CD4-positive, alpha-beta T cell treated with Interleukin-17A for 4 hours (primary cell): ENCODE results near the gene PSMA2.

ENCODE experiments used
- DNase-seq: peaks from one replicate; pipeline ENCODE4 v3.0.0-alpha.2; 2020; ENCODE audit warnings: mixed read lengths

The PSMA2 gene

DNA sequence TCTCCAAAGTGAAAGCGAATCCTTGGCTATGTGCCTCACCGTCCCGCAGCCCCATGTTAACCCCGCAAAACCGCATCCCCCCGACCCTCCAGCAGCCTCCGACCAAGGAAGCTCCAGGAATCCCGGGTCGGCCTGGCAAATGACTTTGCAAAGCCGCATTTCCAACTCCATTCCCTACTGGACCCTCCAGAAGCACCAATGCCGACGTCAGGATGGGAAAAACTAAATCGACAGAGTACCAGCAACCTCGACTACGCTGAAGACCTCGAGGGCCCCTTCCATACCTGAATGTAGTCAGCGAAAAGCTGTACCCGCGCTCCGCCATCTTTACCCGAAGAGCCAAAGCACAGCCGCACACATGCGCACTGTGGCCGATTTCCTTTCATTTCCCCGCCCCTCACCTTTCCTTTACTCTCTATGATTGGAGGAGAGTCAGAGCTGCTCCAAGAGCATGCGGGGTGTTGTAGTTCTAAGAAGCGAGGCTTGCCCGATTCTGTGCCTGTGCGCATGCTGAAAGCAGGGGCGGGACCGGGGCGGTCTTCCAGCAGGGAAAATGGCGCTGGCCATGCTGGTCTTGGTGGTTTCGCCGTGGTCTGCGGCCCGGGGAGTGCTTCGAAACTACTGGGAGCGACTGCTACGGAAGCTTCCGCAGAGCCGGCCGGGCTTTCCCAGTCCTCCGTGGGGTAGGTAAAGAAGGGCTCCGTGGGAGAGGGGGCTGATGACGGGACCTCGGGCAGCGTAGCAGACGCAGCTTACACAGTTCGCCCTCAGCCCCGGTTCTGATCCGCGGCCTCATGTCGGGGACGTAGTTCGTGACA is at the start of gene PSMA2, which contains the start of gene MRPL32:
PSMA2 (minus strand) TSS at position 341 of the 818 bp plus-strand sequence; CDS start at position 325, 16 bp downstream.
MRPL32 (plus strand) TSS at position 543 of the 818 bp plus-strand sequence; CDS start at position 554, 11 bp downstream.
- peak; percentile 94 for DNase-seq

DNA sequence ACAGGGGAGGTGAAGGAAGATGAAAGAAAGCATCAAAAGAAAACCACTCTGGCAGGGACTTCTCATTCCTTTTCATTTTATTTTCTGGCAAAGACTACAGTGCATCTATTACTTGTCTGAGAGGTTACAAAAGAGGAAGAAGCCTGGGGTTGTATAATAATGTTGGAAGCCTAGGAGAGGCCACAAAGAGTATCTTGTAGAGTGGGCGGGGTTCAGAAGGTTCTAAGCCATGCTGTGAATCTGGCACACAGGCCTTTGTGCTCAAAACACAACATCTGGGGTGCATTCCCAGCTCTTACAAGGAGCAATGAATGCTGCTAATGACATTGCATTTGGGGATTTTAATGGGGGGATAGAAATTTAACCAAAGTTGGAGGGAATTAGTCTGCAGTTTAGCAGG is 49.6 kb upstream of the PSMA2 start:
- DNase-seq: no peak

DNA sequence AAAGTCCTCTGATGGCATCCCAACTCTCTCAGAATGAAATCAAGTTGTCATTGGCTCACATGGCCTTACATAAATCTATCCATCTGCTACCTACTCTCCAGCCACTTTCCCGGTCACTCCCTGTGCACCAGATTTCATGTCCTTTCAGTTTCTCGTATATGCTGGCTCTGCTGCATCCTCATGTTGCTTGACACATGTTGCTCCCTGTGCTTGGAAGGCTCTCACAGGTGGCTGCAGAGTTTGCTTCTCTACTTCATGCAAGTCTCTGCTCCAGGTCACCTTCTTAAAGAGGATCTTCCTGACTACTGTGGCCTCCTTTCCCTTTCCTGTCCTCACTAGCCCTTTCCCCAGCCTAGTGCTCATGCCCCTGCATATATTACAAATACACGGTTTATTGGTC is 48.5 kb upstream of the PSMA2 start:
- no peak for DNase-seq

DNA sequence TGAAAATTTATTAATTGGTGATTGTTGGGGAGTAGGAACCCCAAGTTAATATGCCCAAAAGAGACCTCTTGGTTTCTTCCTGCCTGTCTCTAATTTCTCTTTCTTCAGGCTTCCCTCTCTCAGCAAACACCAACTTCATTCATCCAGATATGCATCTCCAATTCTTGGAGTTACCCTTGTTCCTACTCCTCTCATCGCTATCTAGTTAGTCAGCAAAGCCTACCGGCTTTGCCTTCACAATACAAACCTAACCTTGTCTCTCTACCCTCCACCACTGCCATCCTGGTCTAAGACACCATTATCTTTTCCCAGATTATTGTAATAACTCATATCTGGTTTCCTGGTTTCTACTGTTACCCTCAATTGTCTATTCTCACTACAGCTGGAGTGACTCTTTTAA is 48.1 kb upstream of the PSMA2 start:
- no peak for DNase-seq

DNA sequence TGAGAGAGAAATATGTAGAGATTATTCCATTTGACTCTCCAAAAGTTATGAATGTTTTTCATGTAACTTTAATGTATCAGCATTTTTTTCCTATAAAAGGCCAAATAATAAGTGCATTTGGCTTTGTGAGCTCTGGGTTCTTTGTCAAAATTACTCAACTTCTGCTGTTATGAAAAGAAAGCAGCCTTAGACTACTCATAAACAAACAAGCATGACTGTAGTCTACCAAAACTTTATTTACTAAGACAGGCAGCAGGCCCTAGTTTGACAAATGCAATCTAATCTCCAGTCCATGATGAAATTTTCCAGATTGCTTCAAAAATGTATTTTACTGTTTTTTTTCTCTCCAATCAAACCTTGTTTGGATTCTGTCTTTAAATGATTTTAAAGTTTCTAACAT is 46.5 kb upstream of the PSMA2 start:
- DNase-seq: no peak

DNA sequence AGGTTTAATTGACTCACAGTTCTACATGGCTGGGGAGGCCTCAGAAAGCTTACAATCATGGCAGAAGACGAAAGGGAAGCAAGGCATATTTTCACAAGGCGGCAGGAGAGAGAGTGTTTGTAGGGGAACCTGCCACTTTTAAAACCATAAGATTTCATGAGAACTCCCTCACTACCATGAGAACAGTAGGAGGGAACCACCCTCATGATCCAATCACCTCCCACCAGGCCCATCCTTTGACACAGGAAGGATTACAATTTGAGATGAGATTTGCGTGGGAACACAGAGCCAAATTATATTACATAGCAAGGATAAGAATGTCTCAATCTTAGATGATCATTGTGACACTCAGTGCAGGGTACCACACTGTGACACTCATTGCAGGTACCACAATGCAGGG is 44.4 kb upstream of the PSMA2 start:
- DNase-seq: no peak

DNA sequence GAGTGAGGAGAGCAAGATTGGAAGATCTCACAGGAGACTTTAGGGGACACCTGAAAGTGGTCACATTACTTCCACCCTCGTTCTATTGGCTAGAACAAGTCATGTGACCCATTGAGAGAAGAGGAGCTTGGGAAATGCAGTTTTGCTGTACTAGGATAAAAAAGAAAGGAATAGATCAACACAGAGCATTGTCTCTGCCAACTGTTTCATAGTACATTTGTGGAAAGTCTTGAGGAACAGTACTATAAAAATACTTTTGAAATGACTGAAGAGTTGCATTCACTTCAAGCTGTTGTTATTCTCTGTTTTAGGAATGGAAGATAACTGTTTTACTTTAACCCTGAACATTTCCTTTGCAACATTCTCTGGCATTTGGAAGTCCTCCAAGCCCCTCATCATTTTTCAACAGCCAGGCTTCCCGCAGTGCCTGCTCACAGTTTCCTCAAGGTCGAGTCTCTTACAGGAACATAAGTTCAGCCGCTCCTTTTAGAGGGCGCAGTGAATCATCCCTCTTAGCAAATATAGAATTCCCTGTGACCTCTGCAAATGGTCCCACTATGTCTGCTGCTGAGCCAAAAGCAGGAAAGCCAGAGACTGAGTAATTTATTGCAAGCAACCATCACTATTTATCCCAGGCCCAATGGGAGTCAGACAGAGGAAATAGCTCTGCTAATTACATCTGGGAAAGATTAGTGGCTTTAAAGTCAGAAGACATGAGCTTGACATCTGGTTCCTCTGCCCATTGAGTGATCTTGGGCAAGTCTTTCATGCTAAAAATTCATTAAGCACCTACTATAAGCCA is 40.9 kb upstream of the PSMA2 start:
- DNase-seq: no peak

DNA sequence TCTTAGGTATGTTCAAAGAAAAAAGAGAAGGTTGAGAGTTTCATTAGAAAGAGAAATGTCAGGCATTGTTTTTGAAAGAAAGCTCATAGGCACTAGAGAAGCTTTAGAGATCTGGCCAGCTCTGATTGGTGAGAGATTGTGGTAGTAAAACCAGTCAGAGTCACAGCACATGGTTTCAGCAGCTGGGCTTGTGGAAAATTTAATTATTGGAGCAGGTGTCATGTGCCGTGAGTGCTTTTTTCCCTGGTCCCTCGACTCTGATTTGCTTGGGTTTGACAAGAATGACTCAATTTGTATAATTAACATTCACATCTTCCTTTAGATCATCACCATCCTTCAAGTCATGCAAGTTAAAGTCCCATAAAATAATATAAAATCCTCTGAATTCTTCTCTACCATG is 35.4 kb upstream of the PSMA2 start:
- no peak for DNase-seq

DNA sequence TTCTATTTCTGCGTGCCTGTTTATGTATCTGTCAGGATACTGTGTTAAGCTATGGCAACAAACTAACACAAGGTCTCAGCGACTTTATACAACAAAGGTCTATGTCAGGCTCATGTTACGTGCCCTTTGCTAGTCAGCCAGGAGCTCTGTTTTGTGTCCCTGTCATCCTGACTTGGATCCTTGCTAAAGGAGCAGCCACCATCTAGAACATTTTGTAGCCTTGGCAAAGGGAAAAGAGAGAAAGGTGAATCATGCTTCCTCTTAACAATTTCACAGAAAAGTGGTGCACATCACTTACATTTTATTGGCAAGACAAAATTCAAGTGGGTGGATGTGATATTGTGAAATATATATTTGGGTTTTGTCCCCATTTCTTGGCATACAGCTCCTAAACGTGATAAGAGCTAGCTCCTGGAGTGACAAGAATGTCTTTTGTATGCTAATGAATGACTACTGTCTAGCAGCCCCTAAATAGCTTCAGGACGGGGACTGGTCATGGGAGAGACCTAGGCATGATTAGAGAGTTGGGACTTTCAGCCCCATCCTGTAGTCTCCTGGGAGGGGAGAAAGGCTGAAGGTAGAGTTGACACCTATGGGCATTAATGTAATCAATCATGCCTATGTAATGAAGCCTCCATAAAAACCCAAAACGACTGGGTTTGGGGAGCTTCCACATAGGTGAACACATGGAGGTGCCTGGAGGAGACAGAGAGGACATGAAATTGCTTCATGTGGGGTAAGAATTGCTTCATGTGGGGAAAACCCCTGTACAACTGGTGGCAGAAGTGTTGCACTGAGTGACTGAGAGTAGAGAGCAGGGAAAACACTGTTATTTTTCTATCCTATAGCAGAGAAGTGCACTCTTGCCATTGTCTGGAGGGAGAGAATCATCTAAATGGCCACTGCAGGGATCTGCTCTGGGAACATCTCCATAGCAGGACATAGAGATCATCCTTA is 33.2 kb upstream of the PSMA2 start:
- DNase-seq: no peak

DNA sequence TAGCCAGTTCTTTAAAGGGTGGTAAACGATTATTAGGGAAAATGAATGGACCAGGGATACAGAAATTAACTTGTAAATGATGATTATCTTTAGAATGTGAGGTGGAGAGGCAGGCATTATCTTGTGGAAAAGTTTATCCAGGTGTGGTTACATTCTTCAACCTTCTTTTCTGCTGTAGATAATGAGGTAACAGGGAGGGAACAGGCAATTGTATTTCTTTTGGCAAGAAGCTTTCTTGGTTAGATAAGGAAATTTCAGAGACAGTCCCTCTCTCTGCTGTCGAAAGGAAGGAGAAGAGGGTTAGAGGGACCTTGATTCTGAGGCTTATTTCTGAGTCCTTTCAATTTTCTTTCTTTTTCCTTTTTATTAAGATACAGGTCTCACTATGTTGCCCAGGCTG is 32.3 kb upstream of the PSMA2 start:
- no peak for DNase-seq

DNA sequence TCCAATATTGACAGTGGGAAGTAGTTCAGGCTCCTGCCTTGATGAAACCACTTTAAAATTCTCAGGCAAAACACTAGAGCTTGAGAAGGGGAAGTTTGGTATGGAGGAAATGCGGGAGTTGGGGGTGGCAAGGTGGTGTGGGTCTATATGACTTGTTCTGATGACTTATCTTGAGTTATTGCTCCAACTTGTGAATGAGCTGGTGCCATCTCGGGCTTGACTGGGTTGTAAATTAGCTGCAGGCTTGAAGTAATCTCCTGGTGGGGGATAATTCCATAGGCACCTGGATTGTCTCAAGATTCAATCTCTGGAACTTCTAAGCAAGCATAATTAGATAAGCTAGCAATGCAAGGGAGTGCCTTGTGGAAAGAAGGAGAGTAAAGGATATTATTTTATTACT is 29.2 kb upstream of the PSMA2 start:
- no peak for DNase-seq

DNA sequence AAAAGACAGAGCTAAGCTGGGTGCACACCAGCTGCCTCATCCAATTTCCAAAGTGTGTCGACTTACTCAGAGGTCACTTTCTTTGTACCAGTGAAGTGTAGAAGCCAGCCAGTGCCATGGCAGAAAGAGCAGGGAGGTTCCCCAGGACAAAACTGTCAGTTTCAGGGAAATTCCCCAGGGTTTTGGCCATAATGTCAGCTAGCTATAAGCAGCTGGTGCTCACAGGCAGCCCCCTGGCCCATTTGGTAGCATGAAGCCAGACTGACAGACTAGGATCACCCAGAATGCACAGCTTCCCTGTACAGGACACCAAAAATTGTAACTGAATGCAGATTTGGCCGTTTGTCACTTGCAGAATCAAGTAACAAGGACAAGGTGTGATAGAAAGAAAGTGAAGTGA is 28.8 kb upstream of the PSMA2 start:
- no peak for DNase-seq

DNA sequence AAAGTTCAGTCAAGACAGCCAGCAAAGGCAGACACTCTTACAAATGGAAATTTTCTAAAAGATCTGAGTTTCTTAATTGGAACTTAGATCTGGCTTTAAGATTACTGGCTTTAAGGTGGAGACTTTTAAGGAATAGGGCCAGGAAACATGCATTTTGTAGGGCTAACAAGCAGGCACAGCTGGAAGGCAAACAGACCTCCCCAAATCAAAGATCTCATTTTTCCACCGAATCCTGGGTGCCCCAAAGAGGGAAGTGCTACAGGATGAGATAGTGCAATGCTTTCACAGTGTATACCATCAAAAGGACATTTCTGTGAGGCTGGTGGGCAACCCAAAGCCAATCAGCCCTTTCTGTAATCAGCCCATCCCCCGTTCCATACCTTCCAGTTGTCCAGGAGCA is 27.6 kb upstream of the PSMA2 start:
- no peak for DNase-seq

DNA sequence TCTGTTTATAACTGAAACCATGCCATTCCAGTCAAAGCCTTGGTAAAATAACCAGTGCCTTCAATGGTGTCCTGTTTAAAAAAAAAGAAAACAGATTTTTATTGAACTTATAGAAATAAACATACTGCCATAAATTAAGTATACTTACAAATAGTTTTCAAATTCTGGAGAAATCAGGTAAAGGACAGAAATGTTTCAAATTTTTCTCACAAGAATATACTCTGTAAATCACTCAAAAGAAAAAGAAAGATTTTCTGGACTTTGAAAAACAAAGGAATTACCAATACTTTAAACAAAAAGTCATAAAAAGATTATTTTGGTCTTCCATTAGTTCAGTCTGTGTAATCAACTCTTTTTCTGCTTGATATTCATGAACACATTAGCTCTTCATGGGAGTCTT is 24.1 kb upstream of the PSMA2 start:
- DNase-seq: no peak

DNA sequence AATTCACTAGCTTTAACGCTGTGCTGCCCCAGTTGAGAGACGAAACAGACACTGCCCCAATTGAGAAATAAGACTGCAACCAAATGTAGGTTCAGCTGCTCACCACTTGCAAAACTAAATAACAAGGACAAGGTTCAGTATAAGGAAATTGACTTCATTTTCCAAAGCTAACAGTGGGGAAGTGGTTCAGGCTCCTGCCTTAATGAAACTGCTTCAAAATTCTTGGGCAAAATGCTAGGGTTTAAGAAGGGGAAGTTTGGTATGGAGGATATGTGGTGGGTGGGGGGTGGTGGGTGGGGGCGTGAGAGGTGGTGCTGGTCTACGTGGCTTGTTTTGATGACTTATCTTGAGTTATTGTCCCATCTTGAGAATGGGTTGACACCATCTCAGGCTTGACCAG is 22.0 kb upstream of the PSMA2 start:
- DNase-seq: no peak

DNA sequence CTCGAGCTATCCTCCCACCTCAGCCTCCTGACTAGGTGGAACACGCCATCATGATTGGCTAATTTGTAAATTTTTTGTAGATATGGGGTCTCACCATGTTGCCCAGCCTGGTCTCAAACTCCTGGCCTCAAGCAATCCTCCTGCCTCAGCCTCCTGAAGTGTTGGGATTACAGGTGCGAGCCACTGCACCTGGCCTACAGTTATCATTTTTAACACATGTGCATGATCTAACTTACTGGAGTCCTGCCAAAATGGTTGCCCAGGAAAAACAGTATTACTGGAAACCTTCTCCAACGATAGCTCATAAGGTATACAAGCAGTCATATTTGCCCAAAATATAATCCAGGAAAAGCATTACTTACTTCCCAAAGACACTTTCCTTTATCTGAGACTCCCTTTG is 20.4 kb upstream of the PSMA2 start:
- DNase-seq: no peak

DNA sequence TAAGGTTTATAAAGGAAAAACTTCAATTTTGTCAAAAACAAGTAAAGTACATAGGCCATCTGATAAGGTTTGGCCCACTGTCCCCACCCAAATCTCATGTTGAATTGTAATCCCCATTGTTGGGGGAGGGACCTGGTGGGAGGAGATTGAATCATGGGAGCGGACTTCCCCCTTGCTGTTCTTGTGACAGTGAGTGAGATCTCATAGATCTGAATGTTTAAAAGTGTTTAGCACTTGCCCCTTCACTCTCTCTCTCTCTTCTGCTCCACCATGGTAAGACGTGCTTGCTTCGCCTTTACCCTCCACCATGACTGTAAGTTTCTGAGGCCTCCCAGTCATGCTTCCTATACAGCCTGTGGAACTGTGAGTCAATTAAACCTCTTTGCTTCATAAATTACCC is 18.4 kb upstream of the PSMA2 start:
- DNase-seq: no peak

DNA sequence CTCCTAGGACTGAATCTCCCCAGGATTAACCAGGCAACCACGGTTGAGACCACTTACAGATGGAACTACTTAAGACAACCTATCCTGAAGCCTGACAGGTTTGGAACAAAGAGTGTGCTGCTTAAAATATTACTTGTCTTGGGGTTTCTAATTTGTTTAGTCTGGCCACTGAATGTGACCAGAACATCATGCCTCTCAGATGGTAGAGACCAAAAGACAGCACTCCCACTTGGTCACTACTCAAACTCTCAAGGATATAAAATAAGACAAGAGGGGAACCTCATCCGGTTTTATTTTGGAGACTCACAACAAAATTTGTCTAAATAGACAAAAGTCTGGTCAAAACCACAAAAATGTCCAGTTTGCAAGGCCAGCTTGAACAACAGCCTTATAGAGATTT is 15.5 kb upstream of the PSMA2 start:
- DNase-seq: no peak

DNA sequence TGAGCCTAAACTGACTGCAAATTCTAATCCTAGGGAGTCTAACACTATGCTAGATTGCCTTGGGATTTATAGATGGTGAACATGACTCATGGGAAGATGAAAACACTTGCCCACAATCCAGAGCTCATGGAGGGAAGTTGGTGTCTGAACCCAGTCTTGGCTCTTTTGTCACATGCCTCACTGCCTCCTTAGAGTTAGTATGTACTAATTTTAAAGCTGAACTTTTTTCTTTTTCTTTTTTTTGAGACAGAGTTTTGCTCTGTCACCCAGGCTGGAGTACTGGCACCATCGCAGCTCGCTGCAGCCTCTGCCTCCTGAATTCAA is 14.6 kb upstream of the PSMA2 start:
- no peak for DNase-seq

DNA sequence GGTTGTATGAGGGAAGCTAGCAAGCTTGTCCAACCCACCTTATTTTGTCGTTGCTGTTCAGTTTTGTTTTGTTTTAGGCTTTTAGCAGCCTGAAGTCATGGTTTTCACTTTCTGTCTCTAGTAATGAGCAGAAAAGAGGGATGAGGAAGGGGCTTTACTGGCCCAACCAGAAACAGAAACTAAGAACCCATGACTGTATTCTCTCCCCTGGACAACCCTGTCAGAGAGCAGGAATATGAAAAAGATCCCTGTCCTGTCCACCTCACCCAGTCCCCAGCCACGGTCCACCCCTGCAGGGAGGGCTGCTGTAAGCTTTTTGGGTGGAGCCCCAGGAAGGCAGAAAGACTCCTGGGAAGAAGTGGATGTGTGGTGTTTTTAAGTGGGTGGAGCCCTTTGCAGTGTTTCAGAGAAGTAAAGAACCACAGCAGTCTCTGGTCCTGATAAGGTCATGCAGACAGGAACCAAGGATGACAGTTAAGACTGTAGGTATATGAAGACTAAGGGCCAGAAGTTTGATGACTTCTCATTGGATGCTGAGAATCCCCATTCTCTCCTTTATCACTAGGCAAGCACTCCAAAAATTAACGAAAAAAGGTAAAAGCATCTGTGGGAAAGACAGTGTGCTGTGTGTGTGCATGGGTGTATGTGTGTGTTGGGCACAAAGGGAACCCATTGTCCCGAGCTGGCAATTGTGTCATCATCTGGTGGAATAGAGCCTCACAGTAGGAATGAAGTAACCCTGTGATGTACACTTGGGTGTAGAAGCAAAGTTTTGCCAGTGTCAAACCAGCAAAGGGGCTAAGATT is 14.1 kb upstream of the PSMA2 start:
- DNase-seq: no peak

DNA sequence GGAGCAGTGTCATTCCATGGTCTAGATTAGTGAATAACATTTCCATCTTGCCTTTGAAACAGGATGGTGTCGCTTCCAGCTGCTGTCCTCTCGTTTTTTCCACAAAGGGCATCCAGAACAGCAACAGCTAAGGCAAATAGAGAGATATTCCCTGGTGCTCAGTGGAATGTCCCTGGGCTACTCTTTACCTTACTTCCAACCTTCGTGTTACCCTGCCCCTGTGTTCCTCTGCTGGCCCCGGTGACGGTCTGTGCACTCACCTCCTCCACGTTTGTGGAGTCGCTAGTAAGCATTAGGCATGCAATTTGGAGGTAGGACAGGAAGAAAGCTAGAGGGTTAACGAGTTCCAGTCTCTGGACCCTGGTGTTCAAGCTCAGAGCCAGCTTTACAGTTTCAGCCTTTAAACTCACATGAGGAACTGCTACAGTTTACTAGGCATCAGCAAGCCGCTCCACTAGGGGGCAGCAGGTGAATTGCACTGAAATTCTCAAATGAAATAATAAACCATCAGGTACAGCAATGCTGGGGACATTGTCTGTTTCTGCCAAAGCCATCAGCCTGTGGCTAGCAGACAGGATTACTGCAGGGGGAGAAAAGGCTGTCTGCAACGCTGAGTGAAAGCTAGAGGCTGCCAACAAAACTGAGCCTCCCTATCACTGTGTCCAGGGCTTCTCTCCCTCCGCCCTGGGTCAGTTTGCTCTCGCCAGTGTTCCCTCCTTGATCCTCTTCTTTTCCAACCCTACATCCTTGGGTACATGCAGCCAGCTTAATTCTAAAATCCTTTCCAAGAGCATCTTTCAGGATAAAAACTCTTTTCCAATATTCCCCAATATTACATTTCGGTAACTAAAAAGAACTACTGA is 9.2 kb upstream of the PSMA2 start:
- DNase-seq: peak; percentile 79
